Measurements from ENCODE around the gene SNX25.
"Not testable (repeated sequence)": the region's sequence is repeated elsewhere in the genome, so short reads cannot be mapped to it uniquely, and the experiment has no call there.

The SNX25 gene

DNA sequence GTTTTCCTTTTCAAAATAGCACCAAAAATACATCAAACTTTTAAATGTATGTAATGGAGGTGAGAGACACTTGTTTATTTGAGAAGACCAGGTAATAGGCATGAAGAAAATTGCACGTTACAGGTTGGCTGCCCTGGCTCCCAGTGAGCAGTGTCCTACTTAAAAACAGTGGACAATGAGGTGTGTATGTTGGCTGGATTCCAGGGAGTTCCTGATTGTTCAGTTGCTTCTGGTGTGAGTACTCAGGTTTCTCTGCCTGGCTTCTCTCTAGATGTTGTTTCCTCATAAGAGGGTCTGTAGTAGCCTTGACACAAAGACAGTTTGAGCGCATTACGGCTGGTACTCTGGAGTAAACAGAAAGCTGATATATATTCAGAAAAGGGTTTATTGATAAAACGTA, 29.4 kb downstream of the SNX25 start:
- no peak for DNase-seq (ENCODE audit: low read depth)
- TF ChIP-seq, protein P1, sequence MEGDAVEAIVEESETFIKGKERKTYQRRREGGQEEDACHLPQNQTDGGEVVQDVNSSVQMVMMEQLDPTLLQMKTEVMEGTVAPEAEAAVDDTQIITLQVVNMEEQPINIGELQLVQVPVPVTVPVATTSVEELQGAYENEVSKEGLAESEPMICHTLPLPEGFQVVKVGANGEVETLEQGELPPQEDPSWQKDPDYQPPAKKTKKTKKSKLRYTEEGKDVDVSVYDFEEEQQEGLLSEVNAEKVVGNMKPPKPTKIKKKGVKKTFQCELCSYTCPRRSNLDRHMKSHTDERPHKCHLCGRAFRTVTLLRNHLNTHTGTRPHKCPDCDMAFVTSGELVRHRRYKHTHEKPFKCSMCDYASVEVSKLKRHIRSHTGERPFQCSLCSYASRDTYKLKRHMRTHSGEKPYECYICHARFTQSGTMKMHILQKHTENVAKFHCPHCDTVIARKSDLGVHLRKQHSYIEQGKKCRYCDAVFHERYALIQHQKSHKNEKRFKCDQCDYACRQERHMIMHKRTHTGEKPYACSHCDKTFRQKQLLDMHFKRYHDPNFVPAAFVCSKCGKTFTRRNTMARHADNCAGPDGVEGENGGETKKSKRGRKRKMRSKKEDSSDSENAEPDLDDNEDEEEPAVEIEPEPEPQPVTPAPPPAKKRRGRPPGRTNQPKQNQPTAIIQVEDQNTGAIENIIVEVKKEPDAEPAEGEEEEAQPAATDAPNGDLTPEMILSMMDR (IDR thresholded peaks at IDR 0.05; ENCODE audit: insufficient read depth, low read depth, low read length, missing control alignments), result no peak

DNA sequence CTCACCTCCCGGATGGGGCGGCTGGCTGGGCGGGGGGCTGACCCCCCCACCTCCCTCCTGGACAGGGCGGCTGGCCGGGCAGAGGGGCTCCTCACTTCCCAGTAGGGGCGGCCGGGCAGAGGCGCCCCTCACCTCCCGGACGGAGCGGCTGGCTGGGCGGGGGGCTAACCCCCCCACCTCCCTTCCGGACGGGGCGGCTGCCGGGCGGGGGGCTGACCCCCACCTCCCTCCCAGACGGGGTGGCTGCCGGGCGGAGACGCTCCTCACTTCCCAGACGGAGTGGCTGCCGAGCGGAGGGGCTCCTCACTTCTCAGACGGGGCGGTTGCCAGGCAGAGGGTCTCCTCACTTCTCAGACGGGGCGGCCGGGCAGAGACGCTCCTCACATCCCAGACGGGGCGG, 31.1 kb downstream of the SNX25 start:
- not testable (repeated sequence) for DNase-seq (ENCODE audit: low read depth); H3K4me3 ChIP-seq (ENCODE audit: low read length)

More for the DNA sequence above, 29.4 kb downstream of the SNX25 start:
- no peak overlapping the region for H3K4me3 ChIP-seq (ENCODE audit: low read length)

DNA sequence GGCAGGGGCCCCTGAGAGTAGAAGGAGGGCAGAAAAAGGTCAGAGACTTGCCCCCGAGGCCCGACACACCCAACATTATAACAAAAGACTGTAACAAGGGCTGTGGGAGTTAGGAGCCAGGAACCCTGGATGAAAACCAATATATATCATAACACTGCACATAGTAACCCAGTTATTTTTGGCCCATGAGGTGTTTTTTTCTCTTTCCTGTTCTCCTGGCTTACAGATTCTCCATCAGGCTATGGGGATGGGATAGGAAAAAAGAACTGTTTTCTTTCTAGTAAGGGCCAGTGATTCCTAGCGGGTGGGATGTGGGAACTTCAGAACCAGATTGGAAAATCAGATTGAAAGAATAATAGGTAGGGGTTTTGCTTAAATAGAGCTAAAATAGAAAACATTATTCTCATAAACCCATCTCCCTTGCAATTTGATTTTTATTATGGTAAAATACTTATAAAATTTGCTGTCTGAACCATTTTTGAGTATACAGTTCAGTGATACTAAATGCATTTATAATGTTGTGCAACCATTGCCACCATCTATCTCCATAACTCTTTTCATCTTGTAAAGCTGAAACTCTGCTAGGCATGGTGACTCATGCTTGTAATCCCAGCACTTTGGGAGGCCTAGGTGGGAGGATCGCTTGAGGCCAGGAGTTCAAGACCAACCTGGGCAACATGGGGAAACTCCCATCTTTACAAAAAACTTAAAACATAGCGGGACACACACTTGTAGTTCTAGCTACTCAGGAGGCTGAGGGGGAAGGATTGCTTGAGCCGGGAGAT, 33.5 kb downstream of the SNX25 start:
- TF ChIP-seq, protein P1 (IDR thresholded peaks at IDR 0.05; ENCODE audit: insufficient read depth, low read depth, low read length, missing control alignments), result no peak
- no peak overlapping the region for H3K4me3 ChIP-seq (ENCODE audit: low read length)
- no peak for DNase-seq (ENCODE audit: low read depth)

DNA sequence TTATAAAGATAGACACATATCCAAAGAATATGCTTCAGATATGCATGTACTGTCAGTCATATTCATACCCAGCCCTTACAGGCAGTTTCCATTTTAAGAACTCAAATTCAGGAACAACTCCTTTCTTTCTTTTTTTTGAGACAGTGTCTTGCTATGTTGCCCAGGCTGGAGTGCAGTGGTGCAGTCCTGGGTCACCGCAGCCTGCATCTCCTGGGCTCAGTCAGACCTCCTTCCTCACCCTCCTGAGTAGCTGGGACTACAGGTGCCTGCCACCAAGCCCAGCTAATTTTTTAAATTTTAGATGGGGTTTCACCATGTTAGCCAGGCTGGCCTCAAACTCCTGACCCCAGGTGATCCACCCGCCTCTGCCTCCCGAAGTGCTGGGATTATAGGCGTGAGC, 34.5 kb downstream of the SNX25 start:
- no peak for DNase-seq (ENCODE audit: low read depth)
- TF ChIP-seq, protein P1 (IDR thresholded peaks at IDR 0.05; ENCODE audit: insufficient read depth, low read depth, low read length, missing control alignments), result no peak
- no peak overlapping the region for H3K4me3 ChIP-seq (ENCODE audit: low read length)

DNA sequence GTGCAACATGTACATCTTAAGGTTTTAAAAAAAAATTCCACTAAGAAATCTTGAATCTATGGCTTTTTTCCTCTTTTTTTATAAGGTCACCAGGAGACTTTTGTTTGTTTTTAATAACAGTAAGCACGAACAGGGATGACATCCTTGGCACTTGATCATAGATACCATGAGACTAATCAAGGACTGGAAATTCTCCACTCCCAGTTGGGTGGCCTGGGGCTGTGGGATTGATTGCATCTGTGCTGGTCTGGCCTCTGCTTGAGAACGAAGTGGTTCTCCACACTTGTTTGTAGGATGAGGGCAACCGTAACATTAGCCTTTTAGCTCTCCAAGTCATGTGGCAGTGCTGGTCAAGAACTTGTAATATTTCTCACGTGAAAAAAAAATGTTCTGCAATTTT, 35.4 kb downstream of the SNX25 start:
- DNase-seq (ENCODE audit: low read depth), result no peak
- TF ChIP-seq, protein P1 (IDR thresholded peaks at IDR 0.05; ENCODE audit: insufficient read depth, low read depth, low read length, missing control alignments), result no peak
- no peak overlapping the region for H3K4me3 ChIP-seq (ENCODE audit: low read length)

DNA sequence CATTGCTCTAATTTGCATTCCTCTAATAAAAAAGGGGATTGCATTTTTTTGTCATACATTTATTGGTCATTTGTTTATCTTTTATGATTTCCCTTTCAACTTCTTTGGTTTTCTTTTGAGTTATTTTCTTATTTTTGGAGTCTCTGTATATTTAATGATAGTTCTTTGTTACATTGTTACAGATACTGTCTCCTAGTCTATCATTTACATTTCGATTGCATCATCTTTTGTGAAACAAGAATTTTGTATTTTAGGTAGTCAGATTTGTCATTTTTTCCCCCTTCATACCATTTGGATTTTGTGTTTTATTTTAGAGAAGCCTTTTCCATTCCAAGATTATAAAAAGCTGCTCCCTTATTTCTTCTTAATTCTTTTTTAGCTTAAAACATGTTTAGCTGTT, 37.1 kb downstream of the SNX25 start:
- H3K4me3 ChIP-seq (ENCODE audit: low read length), result no peak overlapping the region
- DNase-seq (ENCODE audit: low read depth), result no peak
- TF ChIP-seq, protein P1 (IDR thresholded peaks at IDR 0.05; ENCODE audit: insufficient read depth, low read depth, low read length, missing control alignments), result no peak

DNA sequence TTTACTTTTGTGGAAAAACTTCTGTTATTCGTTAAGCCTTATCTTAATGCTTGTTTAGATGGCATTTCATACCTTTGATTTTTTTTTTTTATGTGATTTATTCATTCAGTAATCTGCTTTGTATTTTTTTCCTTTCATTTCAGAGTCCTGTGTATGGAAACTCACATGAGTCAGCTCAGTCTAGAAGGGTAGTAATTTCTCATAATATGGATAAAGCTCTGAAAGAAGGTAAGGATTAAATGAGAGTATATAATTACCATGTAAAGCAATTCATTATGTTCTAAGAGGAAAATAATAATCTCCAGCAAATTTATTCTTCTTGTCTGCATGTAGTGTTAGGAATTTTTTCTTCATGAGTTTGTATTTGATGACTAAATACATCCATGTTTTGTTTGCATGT, 37.8 kb downstream of the SNX25 start:
- TF ChIP-seq, protein P1 (IDR thresholded peaks at IDR 0.05; ENCODE audit: insufficient read depth, low read depth, low read length, missing control alignments), result no peak
- no peak for DNase-seq (ENCODE audit: low read depth)
- no peak overlapping the region for H3K4me3 ChIP-seq (ENCODE audit: low read length)

Measured in epithelial cell of esophagus (primary cell).